ENCODE measurements around the gene CCDC197. TPM values are rescaled to one million over a fixed set of nuclear protein-coding genes. Genes with fewer than 3 reads are reported as not detected.

The CCDC197 gene
- total and polyA plus RNA-seq, 2 of the 4 experiments (the other 2 are of a cell fraction) = not detected

GRCh38 chr14:93974299-93974698 is 22.8 kb upstream of the CCDC197 start:
- H3K9me1 ChIP-seq (ENCODE audit: insufficient read depth, low read length) = peaks cover 7% of the 10 kb centered on the region; the same call in 1 of the 2 replicates
- in situ Hi-C loops (cut with MboI; ENCODE audit: low sequenced_read_pairs) = no loop called here
- no peaks in the 10 kb centered on the region for H4K20me1 ChIP-seq (ENCODE audit: insufficient read depth, low read length)
- WGBS, 2 experiments (ENCODE audit: extremely low coverage in 2 of 2, insufficient read length in 1 of 2) = 91% methylated on average over 3 of the region's 6 CpGs; no CpG with 5 or more reads in 1 of the 2 experiments
- no peak overlapping the region for H3K27ac ChIP-seq (ENCODE audit: insufficient read depth, low read length)
- dilution Hi-C loops (cut with HindIII; ENCODE audit: low sequenced_read_pairs, unreplicated experiment) = no loop called here
- no peak overlapping the region for H2BK20ac ChIP-seq (ENCODE audit: low read depth, low read length)
- no peak overlapping the region for H2BK15ac ChIP-seq (ENCODE audit: low read depth, low read length)
- H4K8ac ChIP-seq (ENCODE audit: low read depth in 2 of 2, low read length in 2 of 2) = no peak overlapping the region
- CTCF ChIA-PET = interaction anchor here (0.7 kb wide), 1 partner anchor 9 kb away, joined by 4 read pairs; no protein-coding TSS in a partner anchor
- H4K91ac ChIP-seq (ENCODE audit: insufficient read depth, low read depth, low read length) = no peak overlapping the region
- no peak overlapping the region for H2BK5ac ChIP-seq (ENCODE audit: low read depth, low read length, poor library complexity, severe bottlenecking)
- BruUV-seq (replicated peaks) = no TSS peak
- no peak overlapping the region for H3K14ac ChIP-seq (replicated peaks; ENCODE audit: low read depth, low read length)
- no peak overlapping the region for H2AK5ac ChIP-seq (ENCODE audit: low read depth, low read length)
- H3K9me3 ChIP-seq (ENCODE audit: control insufficient read depth, insufficient read depth, low read length) = peaks cover 2% of the 10 kb centered on the region; the same call in 1 of the 2 replicates
- H3K36me3 ChIP-seq (ENCODE audit: control insufficient read depth, insufficient read depth, low read length) = no peaks in the 10 kb centered on the region
- no peak overlapping the region for H3K18ac ChIP-seq (ENCODE audit: low read depth, low read length)
- no peak overlapping the region for H4K5ac ChIP-seq (ENCODE audit: low read depth, low read length)
- H3K4me1 ChIP-seq (ENCODE audit: control insufficient read depth, insufficient read depth, low read length) = peaks cover 7% of the 10 kb centered on the region
- no peak overlapping the region for H3K56ac ChIP-seq (ENCODE audit: extremely low read depth, insufficient read depth, low read length)
- H3K9ac ChIP-seq (ENCODE audit: low read depth, low read length) = no peak overlapping the region
- no peak overlapping the region for H3K4me2 ChIP-seq (ENCODE audit: low read depth, low read length)
- no peaks in the 10 kb centered on the region for H3K79me1 ChIP-seq (ENCODE audit: low read depth in 1 of 2, low read length in 2 of 2)
- H3K4ac ChIP-seq (ENCODE audit: low read depth, low read length) = no peak overlapping the region
- POLR2A ChIA-PET (ENCODE audit: unreplicated experiment) = no interaction called here
- H3K23ac ChIP-seq (ENCODE audit: low read depth, low read length) = no peak overlapping the region
- H2BK120ac ChIP-seq (ENCODE audit: low read depth, low read length) = no peak overlapping the region
- H3K27me3 ChIP-seq (ENCODE audit: control insufficient read depth, insufficient read depth, low read length) = peaks cover 2% of the 10 kb centered on the region; the same call in 1 of the 2 replicates
- no peak overlapping the region for H2AK9ac ChIP-seq (replicated peaks; ENCODE audit: low read depth, low read length, poor library complexity)
- no peak for DNase-seq
- H2AFZ ChIP-seq (replicated peaks; ENCODE audit: low read length, poor library complexity) = no peak overlapping the region
- intact Hi-C loops (cut with micrococcal nuclease) = no loop called here
- no peak for ATAC-seq (ENCODE audit: low read depth)
- no peak overlapping the region for H3K4me3 ChIP-seq (ENCODE audit: insufficient read depth, low read depth, low read length)
- TF ChIP-seq MXI1 (IDR thresholded peaks at IDR 0.05; ENCODE audit: borderline replicate concordance, low read depth, low read length) (no peak), NFE2L2 (IDR thresholded peaks at IDR 0.05; ENCODE audit: low read depth, low read length) (no peak), FOS (IDR thresholded peaks at IDR 0.05; ENCODE audit: low read depth, low read length) (no peak), MAZ (IDR thresholded peaks at IDR 0.05; ENCODE audit: borderline replicate concordance, low read depth, low read length) (no peak), CTCF (conservative IDR thresholded peaks at IDR 0.05; ENCODE audit: low read depth, low read length) (no peak), ELK1 (IDR thresholded peaks at IDR 0.05; ENCODE audit: borderline replicate concordance, low read depth, low read length) (no peak), BHLHE40 (IDR thresholded peaks at IDR 0.05; ENCODE audit: low read depth, low read length) (no peak), CHD1 (IDR thresholded peaks at IDR 0.05; ENCODE audit: low read depth, low read length) (no peak), RFX5 (IDR thresholded peaks at IDR 0.05; ENCODE audit: low read depth, low read length) (no peak)

All from IMR-90 (cell line).